ENCODE results near the gene FHL2. TPM values are rescaled to one million over a fixed set of nuclear protein-coding genes. Genes with fewer than 3 reads are reported as not detected.

FHL2 gene
- total and polyA plus RNA-seq, 2 of the 13 experiments (the other 11 are each of a cell fraction or from before 2014, with no cell fraction given), result 1.9 to 74.8 TPM

GRCh38 chr2:105418522-105418921, 19.7 kb upstream of the FHL2 start:
- intact Hi-C loops (cut with micrococcal nuclease; ENCODE audit: unreplicated experiment) (no loop called here), in situ Hi-C loops (cut with HindIII; ENCODE audit: extremely low pct_ligation_motif_present, low pct_unique_long_range_greater_than_20kb) (no loop called here)
- Histone ChIP-seq H3K9me3 (ENCODE audit: low read length) (no peaks in the 10 kb centered on the region), H3K4me3 (replicated peaks in 1 of 3; ENCODE audit: insufficient read depth in 1 of 3, low read depth in 2 of 3, low read length in 3 of 3) (no peak overlapping the region), H3K79me2 (ENCODE audit: insufficient read depth, low read length) (no peaks in the 10 kb centered on the region), H3K9ac (ENCODE audit: insufficient read depth, low read depth, low read length) (no peak overlapping the region), H3K36me3 (replicated peaks in 1 of 2; ENCODE audit: control insufficient read depth in 1 of 2, insufficient read depth in 2 of 2, low read length in 2 of 2) (no peaks in the 10 kb centered on the region), H2AFZ (ENCODE audit: low read length) (no peak overlapping the region), H3K27me3 (ENCODE audit: control insufficient read depth in 1 of 2, insufficient read depth in 2 of 2, low read length in 2 of 2) (peaks cover 2 to 8% of the 10 kb centered on the region in 2 experiments; a peak in 1 of 5 replicates), H3K4me2 (ENCODE audit: low read depth, low read length) (no peak overlapping the region), H4K20me1 (ENCODE audit: insufficient read depth, low read length) (no peaks in the 10 kb centered on the region), H3K27ac (ENCODE audit: extremely low read length, insufficient read depth, low read length) (no peak overlapping the region), H3K4me1 (ENCODE audit: insufficient read depth, low read length) (peaks cover 7% of the 10 kb centered on the region)
- 63% methylated on average over 6 of the region's 6 CpGs for WGBS (ENCODE audit: low lambda C conversion rate)
- ChIA-PET POLR2A (no interaction called here), CTCF (ENCODE audit: low intra/inter-chr PET ratio, low total read pairs) (no interaction called here)
- ATAC-seq (no peak), DNase-seq (ENCODE audit: low spot score) (no peak), FAIRE-seq (no peak)
- TF ChIP-seq HMG20A (CRISPR knock-in tag; IDR thresholded peaks at IDR 0.05; ENCODE audit: borderline replicate concordance) (no peak), EHMT2 (IDR thresholded peaks at IDR 0.05; ENCODE audit: borderline replicate concordance, low read depth, low read length) (no peak), ZNF230 (CRISPR knock-in tag; IDR thresholded peaks at IDR 0.05) (no peak), ZNF710 (CRISPR knock-in tag; IDR thresholded peaks at IDR 0.05; ENCODE audit: borderline replicate concordance) (no peak)
- no TSS peak for BruUV-seq (replicated peaks)

- CTCF ChIA-PET (ENCODE audit: low intra/inter-chr PET ratio, low total read pairs), result no interaction called here
- BruUV-seq (replicated peaks), result no TSS peak
- no peak overlapping the region for H3K4me2 ChIP-seq (ENCODE audit: low read depth, low read length)
- DNase-seq (ENCODE audit: low spot score), result no peak
- H3K9ac ChIP-seq (ENCODE audit: insufficient read depth, low read depth, low read length), result no peak overlapping the region
- no peaks in the 10 kb centered on the region for H3K79me2 ChIP-seq (ENCODE audit: insufficient read depth, low read length)
- H3K9me3 ChIP-seq (ENCODE audit: low read length), result no peaks in the 10 kb centered on the region
- peaks cover 2 to 9% of the 10 kb centered on the region in 2 experiments; a peak in 2 of 5 replicates for H3K27me3 ChIP-seq (ENCODE audit: control insufficient read depth in 1 of 2, insufficient read depth in 2 of 2, low read length in 2 of 2)
- no peak for FAIRE-seq
- 92% methylated on average over 1 of the region's 1 CpG for WGBS (ENCODE audit: low lambda C conversion rate)
- no peak overlapping the region for H2AFZ ChIP-seq (ENCODE audit: low read length)
- H3K4me1 ChIP-seq (ENCODE audit: insufficient read depth, low read length), result peaks cover 8% of the 10 kb centered on the region
- ATAC-seq, result no peak
- no peaks in the 10 kb centered on the region for H3K36me3 ChIP-seq (replicated peaks in 1 of 2; ENCODE audit: control insufficient read depth in 1 of 2, insufficient read depth in 2 of 2, low read length in 2 of 2)
- no peak overlapping the region for H3K4me3 ChIP-seq (replicated peaks in 1 of 3; ENCODE audit: insufficient read depth in 1 of 3, low read depth in 2 of 3, low read length in 3 of 3)
- in situ Hi-C loops (cut with HindIII; ENCODE audit: extremely low pct_ligation_motif_present, low pct_unique_long_range_greater_than_20kb), result no loop called here
- POLR2A ChIA-PET, result no interaction called here
- H4K20me1 ChIP-seq (ENCODE audit: insufficient read depth, low read length), result no peaks in the 10 kb centered on the region
- intact Hi-C loops (cut with micrococcal nuclease; ENCODE audit: unreplicated experiment), result no loop called here
- H3K27ac ChIP-seq (ENCODE audit: extremely low read length, insufficient read depth, low read length), result no peak overlapping the region
- no peak for TF ChIP-seq ZFX (CRISPR knock-in tag; IDR thresholded peaks at IDR 0.05; ENCODE audit: low read depth)
- TF ChIP-seq ZNF280D (CRISPR knock-in tag; IDR thresholded peaks at IDR 0.05), result no peak
- no peak for TF ChIP-seq HMGA1 (CRISPR knock-in tag; conservative IDR thresholded peaks at IDR 0.05)
- TF ChIP-seq MTF2 (CRISPR knock-in tag; IDR thresholded peaks at IDR 0.05; ENCODE audit: borderline replicate concordance), result no peak
Observed at GRCh38 chr2:105417857-105418436, 19.1 kb upstream of the FHL2 start.

Data from HepG2 (cell line).